NCI-H2107 (cell line): ENCODE measurements around the gene MYH9.

Experiments
- DNase-seq: peaks from one replicate; lab custom pipeline; 2025; lab: John Stamatoyannopoulos, UW

The MYH9 gene

DNA sequence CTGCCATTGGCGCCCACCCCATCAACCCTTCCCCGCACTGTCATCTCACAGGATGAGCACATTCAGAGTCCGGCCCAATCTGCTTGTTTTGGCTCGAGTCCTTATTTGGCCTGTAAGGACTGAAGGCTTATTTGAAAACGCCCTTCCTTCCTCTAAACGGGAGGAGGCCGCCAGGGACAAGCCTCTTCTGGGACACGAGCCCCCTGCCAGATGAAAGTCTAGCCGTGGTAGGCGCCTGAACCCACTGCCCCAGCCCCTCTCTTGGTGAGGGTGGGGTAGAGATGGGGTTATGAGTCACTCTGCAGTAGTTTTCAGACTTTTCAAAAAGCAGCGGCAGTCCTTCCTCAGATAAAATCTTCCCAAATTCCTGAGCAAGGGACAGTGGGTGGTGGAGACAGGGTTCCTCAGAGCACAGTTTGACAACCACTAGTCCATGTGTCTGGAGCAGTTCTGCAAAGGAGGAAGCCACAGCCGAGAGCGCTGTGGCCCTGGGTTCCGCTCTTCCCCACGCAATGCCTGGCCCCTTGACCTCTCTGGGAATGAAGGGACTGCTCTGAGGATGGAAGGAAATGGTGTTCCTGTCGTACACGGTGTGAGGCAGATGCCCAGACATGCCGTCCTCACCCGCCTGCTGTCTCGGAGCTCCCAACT lies 57.0 kb downstream of the MYH9 start:
- DNase-seq: no peak

DNA sequence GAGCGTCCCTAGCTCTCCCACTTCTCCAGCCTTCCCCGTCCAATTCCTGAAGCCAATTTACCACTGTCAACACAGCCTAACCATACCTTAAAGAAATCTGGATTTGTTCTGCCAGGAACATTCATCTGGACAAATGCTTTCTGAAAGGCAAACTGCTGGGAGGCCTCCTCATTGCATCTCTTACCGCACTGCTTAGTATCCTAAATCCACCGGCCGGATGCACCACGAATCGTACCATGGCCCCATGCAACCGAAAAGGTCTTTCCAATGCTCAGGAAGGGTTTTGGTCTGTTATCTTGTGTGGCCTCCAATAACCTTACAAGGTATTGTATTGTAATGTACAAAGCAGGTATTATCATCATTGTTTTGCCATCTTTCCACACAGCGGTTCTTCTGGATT lies 57.6 kb downstream of the MYH9 start:
- no peak for DNase-seq

DNA sequence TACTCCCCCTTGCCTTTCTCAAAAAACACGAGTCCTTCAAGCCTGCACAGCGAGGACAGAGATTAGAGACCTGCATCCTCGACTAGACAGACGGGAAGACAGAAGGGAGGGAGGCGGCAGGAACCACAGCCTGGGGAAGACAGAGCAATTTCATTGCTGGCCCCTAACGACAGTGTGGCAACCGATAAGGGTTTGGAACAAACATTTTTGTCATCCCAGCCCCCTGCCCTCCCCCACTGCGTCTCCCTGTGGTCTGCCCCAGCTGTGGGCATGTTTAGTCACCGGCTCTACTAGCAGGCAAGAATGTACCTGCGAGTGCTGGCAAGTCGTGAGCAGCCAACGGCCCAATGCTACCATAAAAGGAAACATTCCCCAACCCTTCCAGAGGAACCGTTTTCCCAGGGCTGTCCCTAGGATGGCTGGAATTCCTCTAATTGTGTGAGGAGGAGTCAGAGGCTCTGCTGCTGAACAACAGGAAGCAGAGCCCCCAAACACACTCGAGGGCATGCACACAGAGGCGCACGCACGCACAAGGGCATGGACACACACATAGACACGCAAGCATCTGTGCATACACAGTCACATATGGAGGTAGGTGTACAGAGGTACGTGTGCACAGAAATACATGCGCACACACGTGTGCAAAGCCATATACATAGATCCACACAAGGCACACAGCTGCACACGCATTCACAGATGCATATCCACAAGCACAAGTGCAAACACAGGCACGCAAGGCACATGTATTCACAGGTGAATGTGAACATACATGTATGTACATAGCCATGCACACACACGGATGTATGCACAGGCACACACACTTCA lies 58.3 kb downstream of the MYH9 start:
- DNase-seq: no peak

DNA sequence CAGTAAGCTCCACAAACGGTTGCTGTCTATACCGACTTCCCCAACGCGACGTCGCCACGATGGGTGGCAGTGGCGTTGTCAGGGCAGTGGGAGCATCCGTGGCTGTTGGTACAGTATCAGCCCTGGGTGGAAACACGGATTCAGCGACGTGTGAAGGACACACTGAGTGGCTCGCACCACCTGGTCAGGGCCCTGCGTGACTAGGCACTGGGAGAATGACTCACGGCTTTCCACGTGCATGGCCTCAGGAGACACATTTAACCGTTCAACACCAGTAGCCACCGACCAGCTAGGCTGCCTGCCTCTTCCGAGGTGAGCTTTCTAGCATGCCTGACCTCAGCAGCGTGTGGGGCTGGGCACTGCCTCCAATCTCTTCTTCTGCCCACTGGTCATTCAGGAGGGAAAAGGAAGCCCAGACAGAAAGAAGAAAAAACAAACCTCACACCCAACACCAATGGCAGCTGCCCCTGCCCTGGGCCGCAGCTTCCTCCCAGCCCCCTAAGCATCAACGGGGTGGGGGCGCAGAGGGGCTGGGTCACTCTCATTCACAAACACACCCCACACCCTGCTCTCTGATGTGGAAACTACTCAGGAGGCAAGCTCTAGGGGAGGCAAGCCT lies 59.0 kb downstream of the MYH9 start:
- DNase-seq: no peak

DNA sequence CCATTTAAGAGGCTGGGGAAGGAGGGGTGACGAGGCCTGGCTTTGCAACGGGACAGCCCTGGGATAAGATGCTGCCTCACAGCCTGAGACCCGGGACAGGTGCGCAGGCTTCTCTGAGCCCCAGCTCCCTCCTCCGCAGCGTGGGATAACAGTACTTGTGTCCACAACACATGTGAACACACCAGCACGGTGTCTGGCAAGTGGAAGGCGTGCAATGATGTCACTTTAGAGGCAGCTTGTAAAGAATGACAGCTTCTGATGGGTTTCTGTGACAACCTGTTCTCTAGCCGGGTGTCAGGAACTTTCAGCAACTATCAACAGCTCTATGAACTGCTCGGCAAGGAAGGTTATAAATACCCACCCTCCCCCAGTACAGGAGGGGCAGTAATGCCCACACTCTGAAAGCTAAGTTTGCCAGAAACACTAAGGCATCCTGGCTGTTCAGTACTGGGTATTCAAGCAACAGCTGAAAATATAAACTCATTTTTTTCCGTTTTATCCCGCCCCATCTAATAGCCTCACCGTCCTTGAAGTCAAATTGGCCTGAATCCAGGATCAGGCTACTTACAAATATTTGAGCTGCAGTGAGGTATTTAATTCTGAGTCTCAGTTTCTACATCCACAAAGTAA lies 59.7 kb downstream of the MYH9 start:
- DNase-seq: no peak

DNA sequence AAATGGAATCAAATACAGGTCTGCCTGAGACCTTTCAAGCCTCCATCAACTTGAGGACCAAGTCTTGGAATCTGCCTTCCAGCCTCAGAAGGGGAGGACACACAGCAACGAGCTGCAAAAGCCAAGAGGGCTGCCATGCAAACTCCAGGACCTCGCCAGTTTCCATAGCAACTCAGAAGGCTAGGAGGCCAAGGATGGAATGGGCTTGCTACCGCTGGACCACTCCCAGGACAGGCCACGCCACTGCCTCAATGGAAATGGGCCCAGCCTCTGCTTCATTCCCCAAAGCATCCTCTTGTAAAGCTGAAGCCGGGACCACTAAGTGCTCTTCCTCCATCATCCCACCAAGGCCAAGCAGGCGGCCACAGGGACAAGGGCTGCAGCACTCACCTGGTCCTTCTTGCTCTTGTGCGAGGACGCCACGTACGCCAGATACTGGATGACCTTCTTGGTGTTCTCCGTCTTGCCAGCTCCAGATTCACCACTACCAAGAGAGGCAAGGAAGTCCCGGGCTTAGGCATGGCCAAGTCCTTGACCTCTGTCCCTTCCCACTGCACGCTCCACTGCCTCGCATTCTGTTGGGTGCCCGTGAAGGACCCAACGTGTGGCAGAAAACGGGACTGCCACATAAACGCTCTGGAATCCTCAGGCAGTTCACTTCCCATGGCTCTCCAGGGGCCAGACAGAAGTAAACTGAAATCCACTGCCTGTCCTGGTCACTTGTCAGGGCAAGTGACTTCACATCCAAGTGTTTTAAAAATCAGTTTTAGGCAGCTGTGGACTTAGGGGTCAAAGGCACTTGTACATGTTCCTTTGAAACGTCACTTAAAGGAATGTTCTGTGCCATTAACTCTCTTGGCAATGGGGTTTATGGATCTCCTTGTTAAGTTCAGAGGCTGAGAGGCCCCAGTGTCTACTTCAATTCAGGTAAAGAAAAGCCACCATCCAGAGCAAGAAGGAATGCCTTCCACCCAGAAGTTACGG lies 61.3 kb downstream of the MYH9 start:
- DNase-seq: no peak

DNA sequence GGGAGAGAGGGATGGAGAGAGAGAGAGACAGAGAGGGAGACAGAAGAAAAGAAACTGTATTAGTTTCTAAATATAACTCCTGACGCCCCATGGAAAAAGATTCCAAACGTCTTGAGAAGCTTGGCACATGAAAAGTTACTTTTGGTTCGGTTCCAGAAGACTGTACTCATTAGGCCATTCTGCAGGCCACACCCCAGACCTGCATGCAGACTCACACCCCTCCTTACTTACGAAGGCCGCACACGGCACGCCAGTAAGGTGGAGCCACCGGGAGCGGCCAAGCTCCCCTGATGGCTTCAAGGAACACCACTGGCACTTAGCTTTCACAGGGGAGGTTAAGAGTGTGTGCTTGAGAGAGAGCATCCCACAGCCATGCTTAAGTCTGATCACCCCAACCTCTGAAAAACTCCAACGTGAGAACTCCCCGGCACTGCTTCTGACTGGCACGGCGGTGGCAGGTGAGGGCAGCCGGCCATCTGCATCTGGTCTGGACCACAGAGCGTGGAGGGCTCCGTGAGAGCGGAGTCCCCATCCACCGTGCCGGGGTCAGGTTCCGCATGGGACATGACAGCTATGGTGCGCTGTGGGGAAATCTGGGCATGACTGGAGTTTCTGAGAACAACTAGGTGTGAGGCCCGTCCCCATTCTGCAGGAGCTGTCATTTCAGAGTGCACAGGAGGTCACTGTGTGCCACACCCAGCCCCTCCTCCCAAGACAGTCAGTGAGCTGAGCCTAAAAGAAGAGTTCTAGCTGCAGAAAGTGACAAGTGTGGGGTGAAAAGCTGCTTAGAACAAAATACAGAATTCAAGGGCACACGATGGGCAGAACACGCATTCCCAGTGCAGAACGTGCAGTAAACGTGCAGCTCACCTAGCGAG lies 62.4 kb downstream of the MYH9 start:
- DNase-seq: no peak

DNA sequence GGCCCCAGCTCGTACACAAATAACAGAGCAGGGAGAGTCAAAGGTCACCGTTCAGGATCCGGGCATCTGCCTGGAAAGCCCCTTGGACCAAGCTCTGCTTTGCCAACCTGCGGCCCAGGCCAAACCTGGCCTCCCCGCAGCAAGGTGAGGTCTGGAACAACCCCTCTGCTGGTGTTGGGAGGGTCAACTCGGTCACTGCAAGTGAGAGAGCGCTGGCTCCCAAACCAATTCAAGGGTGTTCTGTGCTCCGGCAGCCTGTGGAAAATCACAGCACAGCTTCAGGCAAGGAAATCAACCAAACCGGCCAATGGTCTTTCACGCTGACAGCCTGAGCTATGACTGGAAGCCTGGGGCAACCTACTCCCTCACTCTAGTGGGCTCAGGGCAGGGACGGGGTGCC lies 63.4 kb downstream of the MYH9 start:
- no peak for DNase-seq

DNA sequence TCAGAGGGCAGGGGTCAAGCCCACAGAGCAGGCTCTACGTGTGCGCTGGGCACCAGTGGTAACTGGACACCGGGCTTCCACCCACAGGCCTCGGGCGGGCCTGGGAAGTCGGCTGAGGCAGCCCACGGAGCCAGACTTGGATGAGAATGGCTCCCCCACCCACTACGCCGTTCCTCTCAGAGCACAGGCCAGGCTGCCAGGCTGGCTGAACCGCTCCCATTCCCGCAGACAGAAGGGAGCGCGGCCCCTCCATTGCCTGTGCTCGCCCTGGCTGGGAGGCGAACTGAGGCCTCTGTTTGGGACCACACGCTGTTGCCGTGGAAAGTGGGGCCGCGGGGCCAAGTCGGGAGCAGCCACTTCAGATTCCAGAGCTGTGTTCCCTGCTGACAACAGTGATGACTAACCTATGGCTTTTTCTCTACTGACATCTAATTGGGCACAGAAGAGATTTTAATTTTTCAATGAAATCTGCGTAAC lies 63.9 kb downstream of the MYH9 start:
- no peak for DNase-seq

DNA sequence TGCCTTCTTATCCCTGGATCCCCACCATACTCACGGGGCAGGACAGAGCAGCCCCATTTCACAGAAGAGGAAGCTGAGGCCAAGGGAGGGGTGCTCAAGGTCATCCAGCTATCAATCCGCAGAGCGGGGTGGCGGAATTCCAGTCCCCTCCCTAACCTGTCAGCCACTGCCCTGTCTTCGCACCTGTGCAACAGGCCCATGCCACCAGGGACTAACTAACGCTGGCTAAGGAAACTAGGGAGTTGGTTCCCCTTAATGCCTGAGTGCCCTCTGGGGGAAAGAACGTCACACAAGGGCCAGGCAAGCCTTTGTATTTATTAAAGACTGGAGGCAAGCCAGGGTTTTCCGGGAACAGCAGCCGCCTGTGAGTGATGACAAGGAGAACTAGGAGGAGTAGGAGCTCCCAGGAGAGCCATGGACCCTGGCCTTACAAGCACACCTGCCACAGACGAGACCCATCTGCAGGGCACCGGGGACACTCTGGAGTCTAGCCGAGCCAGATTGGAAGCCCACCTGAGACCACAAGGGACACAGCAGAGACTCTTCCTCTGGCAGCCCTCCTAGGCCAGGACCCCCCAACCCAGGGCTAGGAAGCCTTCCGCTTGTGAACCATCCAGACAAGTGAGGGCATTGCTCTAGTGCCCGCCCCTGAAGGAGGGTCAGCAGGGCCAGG lies 64.4 kb downstream of the MYH9 start:
- peak; percentile 76 for DNase-seq

DNA sequence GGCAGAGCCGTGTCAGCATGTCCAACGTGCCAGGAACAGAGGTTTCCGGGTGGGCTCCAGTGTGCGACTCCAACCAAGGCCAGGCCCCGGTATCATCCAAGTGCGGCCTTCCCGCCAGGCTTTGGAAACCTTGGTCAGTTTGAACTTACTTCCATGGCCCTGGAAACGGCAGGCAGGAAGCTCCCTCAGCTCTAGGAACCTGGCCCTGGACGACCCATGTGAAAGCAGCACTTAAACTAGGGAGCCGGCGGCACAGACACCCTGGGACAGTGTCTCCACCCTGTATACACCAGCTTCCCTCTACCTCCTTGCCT lies 65.2 kb downstream of the MYH9 start:
- DNase-seq: no peak

DNA sequence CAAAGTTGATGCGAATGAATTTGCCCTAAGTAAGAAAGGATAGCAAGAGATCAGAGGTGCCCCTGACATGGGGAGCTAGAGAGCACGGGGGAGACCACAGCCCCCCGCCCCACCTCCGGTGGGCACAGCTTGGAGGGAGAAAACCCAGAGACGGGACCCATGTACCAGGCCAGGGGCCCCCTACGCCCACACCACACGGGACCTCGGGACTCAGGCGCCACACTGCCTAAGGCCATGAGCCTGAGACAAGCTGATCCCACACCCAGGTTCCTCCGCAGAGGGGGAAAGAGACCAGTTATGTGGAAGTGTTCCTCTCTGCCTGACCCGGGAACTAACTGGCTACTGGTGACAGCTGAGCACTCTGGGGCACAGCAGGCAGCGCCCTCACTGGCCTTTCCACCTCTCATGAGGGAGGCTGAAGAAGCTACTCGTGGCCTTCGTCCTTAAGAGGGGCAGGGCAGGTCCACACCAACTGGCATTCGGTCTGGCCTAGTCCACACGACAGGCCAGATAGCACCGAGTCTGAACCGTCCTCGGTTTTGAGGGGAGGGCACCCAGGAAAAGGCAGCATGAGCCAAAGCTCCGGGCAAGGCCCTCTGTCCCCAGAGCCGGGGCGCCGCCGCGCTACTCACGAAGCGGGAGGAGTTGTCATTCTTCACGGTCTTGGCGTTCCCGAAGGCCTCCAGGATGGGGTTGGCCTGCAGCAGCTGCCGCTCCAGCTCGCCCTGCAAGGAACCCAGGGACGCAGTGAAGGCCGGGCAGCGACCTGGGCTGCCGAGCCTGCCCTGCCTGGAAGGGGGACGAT lies 65.8 kb downstream of the MYH9 start:
- DNase-seq: no peak

DNA sequence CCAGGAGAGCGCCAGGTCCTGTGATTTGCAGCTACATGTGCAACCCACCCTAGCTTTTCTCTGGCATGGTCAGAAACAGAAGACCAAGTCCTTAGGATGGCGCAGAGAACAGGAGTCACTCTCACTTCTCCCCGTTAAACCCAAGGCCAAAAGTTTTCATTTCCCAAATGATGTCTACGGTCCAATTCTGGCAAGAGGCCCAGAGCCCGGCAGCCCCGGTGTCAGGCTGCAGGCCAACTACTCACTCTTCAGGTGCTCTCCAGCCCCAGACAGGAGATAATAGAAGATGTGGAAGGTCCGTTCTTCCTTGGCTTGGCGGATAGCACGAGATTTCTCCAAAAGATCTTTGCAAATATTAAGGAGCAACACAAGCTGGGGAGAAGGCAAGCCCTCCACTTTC lies 67.2 kb downstream of the MYH9 start:
- no peak for DNase-seq

DNA sequence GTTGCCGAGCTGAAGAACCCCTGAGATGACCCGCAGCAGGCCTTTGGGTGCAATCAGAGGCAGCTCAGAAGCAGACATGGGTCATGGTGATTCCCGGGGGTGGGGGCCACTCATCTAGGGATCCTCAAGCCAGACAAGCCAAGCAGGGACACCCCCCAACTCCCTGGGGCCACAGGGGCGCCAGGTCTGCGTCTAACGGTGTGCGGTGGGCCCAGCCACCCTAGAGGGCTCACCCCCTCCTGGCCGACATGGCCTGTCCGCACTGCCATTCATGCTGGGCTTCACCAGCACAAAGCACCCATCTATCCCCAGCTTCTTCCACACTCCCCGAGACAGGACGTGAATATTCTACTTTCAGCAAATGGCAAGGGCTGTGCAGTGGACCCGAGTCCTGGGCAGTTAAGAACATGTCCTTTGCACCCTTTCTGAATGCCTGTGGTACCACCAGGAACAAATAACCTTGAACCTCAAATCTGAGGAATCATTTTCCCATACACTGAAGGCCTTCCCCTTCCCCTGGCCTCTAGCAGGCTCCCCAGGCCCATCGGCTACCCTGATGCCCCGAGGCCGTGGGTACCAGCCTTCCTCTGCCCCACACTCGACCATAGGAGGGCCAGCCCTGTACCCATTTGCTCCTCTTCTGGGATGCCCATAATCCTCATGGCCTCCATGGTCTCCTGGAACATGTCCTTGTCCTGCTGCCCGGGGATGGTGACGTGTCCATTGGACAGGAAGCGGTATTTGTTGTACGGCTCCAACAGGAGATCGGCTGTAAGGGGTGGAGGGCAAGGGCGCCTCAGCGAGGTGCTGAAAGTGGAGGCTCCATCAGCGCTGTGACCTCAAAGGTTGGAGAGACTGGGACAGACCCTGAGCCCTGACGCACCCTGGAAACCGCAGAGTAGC lies 67.9 kb downstream of the MYH9 start:
- no peak for DNase-seq

DNA sequence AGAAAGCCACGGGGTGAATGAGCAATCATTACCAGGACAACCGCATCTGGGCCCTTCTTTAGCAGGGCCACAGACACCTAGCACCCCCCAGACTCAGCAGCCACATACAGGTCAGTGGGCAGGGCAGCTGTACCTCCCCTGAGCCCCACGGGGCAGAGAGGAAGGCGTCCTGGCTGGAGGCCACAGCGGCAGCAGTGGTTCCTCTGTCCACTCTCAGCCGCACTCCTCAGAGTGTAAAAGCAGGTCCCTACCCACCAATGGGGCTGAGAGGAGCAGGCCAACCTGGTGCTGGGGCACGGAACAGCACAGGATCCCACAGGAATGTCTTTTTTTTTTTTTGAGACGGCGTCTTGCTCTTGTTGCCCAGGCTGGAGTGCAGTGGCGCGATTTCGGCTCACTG lies 69.3 kb downstream of the MYH9 start:
- DNase-seq: no peak

DNA sequence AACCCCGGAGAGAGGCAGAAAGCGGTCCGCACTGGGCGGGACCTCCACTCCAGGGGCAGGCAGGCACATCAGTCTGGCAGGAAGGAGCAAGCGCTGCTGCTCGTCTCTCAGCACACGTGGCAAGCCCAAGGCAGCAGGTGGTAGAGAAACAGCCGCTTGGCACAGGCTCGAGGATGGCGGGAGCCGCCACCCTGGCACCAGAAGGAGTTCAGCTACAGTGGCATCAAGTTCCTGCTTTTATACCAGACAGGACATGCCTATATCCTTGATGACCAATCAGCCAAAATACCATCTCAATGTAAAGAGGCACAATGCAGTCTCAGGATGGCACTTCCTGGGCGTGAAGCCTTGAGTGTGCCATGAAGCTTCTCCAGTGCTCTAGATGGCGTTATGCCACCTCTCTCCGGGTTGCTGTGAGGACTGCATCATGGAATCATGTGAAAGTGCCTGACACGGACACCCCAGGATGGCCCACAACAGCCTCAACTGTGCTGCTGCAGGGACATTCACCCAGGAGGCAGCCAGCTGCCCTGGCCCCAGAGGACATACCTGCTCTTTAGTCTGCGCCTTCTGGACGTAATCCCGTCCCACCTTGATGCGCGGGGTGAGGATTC lies 70.0 kb downstream of the MYH9 start:
- DNase-seq: no peak

DNA sequence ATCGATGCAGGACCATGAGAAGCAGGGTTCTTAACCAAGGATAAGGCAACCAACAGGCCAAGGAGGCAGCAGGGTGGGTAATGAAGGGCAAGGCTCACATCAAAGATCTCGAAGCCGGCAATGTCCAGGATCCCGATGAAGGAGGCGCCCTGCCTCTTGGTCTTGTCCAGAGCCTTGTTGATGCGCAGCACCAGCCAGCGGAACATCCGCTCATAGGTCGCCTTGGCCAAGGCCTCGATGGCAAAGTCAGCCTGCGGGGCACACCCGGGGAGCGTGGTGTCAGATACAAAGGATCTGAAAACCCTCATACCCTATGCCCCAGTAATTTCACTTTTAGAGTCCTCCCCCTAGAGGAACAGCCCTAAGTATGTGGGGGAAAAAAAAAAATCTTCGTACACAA lies 71.3 kb downstream of the MYH9 start:
- no peak for DNase-seq

DNA sequence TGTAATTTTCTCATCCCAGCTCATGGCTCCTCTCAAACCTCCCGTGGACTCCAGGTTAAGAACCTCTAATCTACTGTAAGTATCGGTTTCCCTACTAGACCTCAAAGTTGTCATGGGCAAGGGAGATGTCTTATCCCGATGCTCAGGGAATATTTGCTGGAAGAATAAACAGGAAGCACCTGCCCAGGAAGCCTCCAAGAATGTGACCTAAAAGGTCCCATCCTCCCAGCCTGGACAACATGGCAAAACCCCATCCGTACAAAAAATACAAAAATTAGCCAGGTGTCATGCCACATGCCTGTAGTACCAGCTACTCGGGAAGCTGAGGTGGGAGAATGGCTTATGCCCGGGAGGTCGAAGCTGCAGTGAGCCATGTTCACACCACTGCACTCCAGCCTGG lies 72.4 kb downstream of the MYH9 start:
- no peak for DNase-seq
